ENCODE measurements around the gene RCOR1.

DNA sequence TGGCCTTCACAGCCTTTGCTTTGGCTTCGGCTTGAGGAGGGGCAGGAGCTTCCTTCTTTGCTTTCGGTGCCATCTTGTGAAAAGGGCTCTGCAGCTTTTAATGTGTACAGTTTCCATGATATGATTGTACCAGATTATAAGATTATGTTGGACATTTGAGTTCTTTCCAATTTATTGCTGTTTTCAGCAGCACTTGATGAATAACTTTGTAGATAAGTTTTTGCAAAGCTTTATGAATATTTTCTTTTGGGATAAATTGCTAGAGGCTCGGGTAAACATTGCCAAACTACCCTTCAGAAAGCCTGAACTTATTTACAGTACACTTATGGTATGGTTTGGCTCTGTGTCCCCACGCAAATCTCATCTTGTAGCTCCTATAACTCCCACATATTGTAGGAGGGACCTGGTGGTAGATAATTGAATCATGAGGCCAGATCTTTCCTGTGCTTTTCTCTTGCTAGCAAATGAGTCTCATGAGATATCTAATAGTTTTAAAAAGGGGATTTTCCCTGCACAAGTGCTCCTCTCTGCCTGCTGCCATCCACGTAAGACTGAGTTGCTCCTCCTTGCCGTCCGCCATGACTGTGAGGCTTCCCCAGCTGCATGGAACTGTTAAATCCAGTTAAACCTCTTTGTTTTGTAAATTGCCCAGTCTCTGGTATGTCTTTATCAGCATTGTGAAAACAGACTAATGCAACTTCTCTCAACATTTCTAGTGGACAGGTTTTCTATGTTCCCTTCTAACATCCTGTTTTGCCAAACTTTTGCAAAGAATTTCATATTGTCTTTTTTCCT is 70.4 kb downstream of the RCOR1 start:
- TF ChIP-seq, protein P1, sequence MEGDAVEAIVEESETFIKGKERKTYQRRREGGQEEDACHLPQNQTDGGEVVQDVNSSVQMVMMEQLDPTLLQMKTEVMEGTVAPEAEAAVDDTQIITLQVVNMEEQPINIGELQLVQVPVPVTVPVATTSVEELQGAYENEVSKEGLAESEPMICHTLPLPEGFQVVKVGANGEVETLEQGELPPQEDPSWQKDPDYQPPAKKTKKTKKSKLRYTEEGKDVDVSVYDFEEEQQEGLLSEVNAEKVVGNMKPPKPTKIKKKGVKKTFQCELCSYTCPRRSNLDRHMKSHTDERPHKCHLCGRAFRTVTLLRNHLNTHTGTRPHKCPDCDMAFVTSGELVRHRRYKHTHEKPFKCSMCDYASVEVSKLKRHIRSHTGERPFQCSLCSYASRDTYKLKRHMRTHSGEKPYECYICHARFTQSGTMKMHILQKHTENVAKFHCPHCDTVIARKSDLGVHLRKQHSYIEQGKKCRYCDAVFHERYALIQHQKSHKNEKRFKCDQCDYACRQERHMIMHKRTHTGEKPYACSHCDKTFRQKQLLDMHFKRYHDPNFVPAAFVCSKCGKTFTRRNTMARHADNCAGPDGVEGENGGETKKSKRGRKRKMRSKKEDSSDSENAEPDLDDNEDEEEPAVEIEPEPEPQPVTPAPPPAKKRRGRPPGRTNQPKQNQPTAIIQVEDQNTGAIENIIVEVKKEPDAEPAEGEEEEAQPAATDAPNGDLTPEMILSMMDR (conservative IDR thresholded peaks at IDR 0.05 in 1 of 2, IDR thresholded peaks at IDR 0.05 in 1 of 2; ENCODE audit: extremely low read depth in 1 of 2, insufficient read depth in 1 of 2, low read depth in 1 of 2, low read length in 2 of 2), result no peak
- no peak for TF ChIP-seq EZH2 (IDR thresholded peaks at IDR 0.05; ENCODE audit: borderline replicate concordance, low read length)
